K562 (cell line): Measurements from ENCODE around the gene TANC1. TPM values are rescaled to one million over a fixed set of nuclear protein-coding genes. Genes with fewer than 3 reads are reported as not detected.

ENCODE experiments used
- ATAC-seq: fragments of 200-7000 bp; cut with Tn5 transposase; 3 replicates; pipeline ENCODE4 v1.9.1; 2020; ENCODE audit warnings: moderate library complexity
- BruUV-seq: library from RNA; stranded (reverse); fragments of 400-500 nt; replicated peaks from 2 replicates; lab custom pipeline; 2021; lab: Mats Ljungman, UMichigan
- CTCF ChIA-PET: fragments of 300-600 bp; formaldehyde crosslinking; extraction: SDS; loops from one replicate; lab custom pipeline; 2021; ENCODE audit warnings: low intra/inter-chr PET ratio; lab: Yijun Ruan, JAX
- POLR2A ChIA-PET: fragments of 300-600, 350-650 bp; sonication (Branson Sonifier 250); formaldehyde crosslinking; extraction: SDS; loops from one replicate; lab custom pipeline; 2021; ENCODE audit warnings: antibody characterized with exemption, inconsistent platforms; lab: Yijun Ruan, JAX
- DNase-seq, 4 experiments: peaks; one replicate each; pipeline versions ENCODE4 v3.0.0 to v3.0.0-alpha.2; 2011 to 2018; ENCODE audit warnings: low spot score in 3 of 4, mixed read lengths in 3 of 4; ENCODE audit errors: extremely low read depth in 1 of 4
- FAIRE-seq: peaks from 2 replicates; lab custom pipeline; 2011; peaks lifted over from hg19 to GRCh38; lab: Jason Lieb, UNC
- H2AFZ ChIP-seq: 2 replicates; pipeline ENCODE4 v1.6.0; 2011; ENCODE audit warnings: low read depth, low read length, control low read depth, inconsistent platforms
- H3K27ac ChIP-seq: fragments of 200-600 bp; 3 replicates; pipeline ENCODE4 v1.8.0; 2011; ENCODE audit warnings: low read depth, mild to moderate bottlenecking, control low read depth, inconsistent platforms, low read length, moderate library complexity, mixed read lengths; ENCODE audit errors: extremely low read depth
- H3K27me3 ChIP-seq, 2 experiments: fragments of 300-600 bp in 1 of 2; 2 replicates in 1 of 2; 3 replicates in 1 of 2; pipeline versions ENCODE4 v1.6.0 to v1.8.0; 2011; ENCODE audit warnings: inconsistent platforms in 2 of 2, low read length in 2 of 2, mild to moderate bottlenecking in 1 of 2, mixed read lengths in 1 of 2, moderate library complexity in 1 of 2; ENCODE audit not compliant: control insufficient read depth in 2 of 2, insufficient read depth in 2 of 2
- H3K36me3 ChIP-seq: fragments of 300-600 bp; 3 replicates; pipeline ENCODE4 v1.8.0; 2011; ENCODE audit warnings: mild to moderate bottlenecking, low read length, inconsistent platforms; ENCODE audit not compliant: control insufficient read depth, insufficient read depth
- H3K4me1 ChIP-seq, 2 experiments: fragments of 200-600 bp in 1 of 2; replicated peaks in 1 of 2; 2 replicates in 1 of 2; 3 replicates in 1 of 2; pipeline versions ENCODE4 v1.5.1 to v1.8.0; 2011; ENCODE audit warnings: inconsistent platforms in 2 of 2, low read length in 2 of 2, mild to moderate bottlenecking in 1 of 2, mixed read lengths in 1 of 2, moderate library complexity in 1 of 2; ENCODE audit not compliant: control insufficient read depth in 2 of 2, insufficient read depth in 2 of 2
- H3K4me2 ChIP-seq: 2 replicates; pipeline ENCODE4 v1.6.1; 2011; ENCODE audit warnings: low read length, control low read depth, inconsistent platforms, mixed read lengths; ENCODE audit not compliant: insufficient read depth
- H3K4me3 ChIP-seq: fragments of 200-600 bp; sonication (generic), shearing (Covaris generic); 2 replicates; pipeline ENCODE4 v1.5.1; 2016; ENCODE audit warnings: control low read depth, inconsistent platforms
- H3K79me2 ChIP-seq: fragments of 200-600 bp; 3 replicates; pipeline ENCODE4 v1.8.0; 2011; ENCODE audit warnings: low read length, inconsistent platforms; ENCODE audit not compliant: control insufficient read depth, insufficient read depth
- H3K9ac ChIP-seq, 2 experiments: 2 replicates each; pipeline versions ENCODE4 v1.6.0 to v1.6.1; 2011; ENCODE audit warnings: low read depth in 2 of 2, low read length in 2 of 2, control low read depth in 1 of 2, inconsistent platforms in 1 of 2, mild to moderate bottlenecking in 1 of 2, mixed read lengths in 1 of 2; ENCODE audit not compliant: insufficient read depth in 1 of 2
- H3K9me1 ChIP-seq: one replicate; pipeline ENCODE4 v1.6.0; 2011; ENCODE audit warnings: inconsistent platforms, mild to moderate bottlenecking, low read length, moderate library complexity; ENCODE audit not compliant: control insufficient read depth, insufficient read depth
- H3K9me3 ChIP-seq: replicated peaks from 2 replicates; pipeline ENCODE4 v1.5.1; 2011; ENCODE audit warnings: low read depth, low read length, inconsistent platforms; ENCODE audit not compliant: control insufficient read depth, insufficient read depth
- H4K20me1 ChIP-seq: replicated peaks from 2 replicates; pipeline ENCODE4 v1.6.1; 2011; ENCODE audit warnings: low read length, inconsistent platforms, mixed read lengths; ENCODE audit not compliant: control insufficient read depth, insufficient read depth
- BACH1 ChIP-seq: fragments of 200-800 bp; sonication (Bioruptor generic); IDR thresholded peaks from 2 replicates; pipeline ENCODE4 v1.6.1; 2016; ENCODE audit warnings: missing genetic modification characterization, missing compliant biosample characterization
- BHLHE40 ChIP-seq: IDR thresholded peaks from 2 replicates; pipeline ENCODE4 v1.6.1; 2011; ENCODE audit warnings: low read length, improper control_type of control experiment
- CTCFL ChIP-seq: IDR thresholded peaks from 2 replicates; pipeline ENCODE4 v1.6.1; 2011; ENCODE audit warnings: borderline replicate concordance, low read depth, mild to moderate bottlenecking, moderate library complexity, low read length; ENCODE audit not compliant: insufficient read depth, poor library complexity, severe bottlenecking
- DEAF1 ChIP-seq: fragments of 450-650 bp; formaldehyde crosslinking; IDR thresholded peaks from 2 replicates; pipeline ENCODE4 v1.4.0; 2020; ENCODE audit warnings: mild to moderate bottlenecking, moderate library complexity
- JUN ChIP-seq, 2 experiments: sonication (generic) in 1 of 2; formaldehyde crosslinking in 1 of 2; IDR thresholded peaks; 2 replicates each; pipeline versions ENCODE4 v1.6.1 to v1.8.0; 2012 to 2022; ENCODE audit warnings: borderline replicate concordance in 2 of 2, mild to moderate bottlenecking in 2 of 2, improper control_type of control experiment in 1 of 2, low read depth in 1 of 2, low read length in 1 of 2, missing genetic modification reagents in 1 of 2
- KLF16 ChIP-seq: IDR thresholded peaks from 2 replicates; pipeline ENCODE4 v1.6.1; 2016; ENCODE audit warnings: antibody characterized with exemption
- MYNN ChIP-seq, 2 experiments: sonication (generic); formaldehyde crosslinking in 1 of 2; IDR thresholded peaks; 2 replicates each; pipeline versions ENCODE4 v1.5.0 to v1.6.1; 2016 to 2020; ENCODE audit warnings: antibody characterized with exemption in 1 of 2, missing genetic modification reagents in 1 of 2
- RAD21 ChIP-seq, 2 experiments: fragments of 250-450 bp in 1 of 2; fragments of 450-650 bp in 1 of 2; sonication (Bioruptor Pico) in 1 of 2; formaldehyde crosslinking in 1 of 2; IDR thresholded peaks in 1 of 2; conservative IDR thresholded peaks in 1 of 2; 2 replicates each; pipeline versions ENCODE4 v1.4.0 to v1.8.0; 2020 to 2022; ENCODE audit warnings: mild to moderate bottlenecking in 2 of 2, moderate library complexity in 1 of 2
- SLC30A9 ChIP-seq: fragments of 250-450 bp; sonication (Bioruptor Pico); IDR thresholded peaks from 2 replicates; pipeline ENCODE4 v1.8.0; 2022; ENCODE audit warnings: mild to moderate bottlenecking, moderate library complexity
- SOX6 ChIP-seq: fragments of 450-650 bp; IDR thresholded peaks from 2 replicates; pipeline ENCODE4 v1.6.1; 2014; ENCODE audit warnings: mild to moderate bottlenecking
- TBL1XR1 ChIP-seq, 2 experiments: IDR thresholded peaks; 2 replicates each; pipeline ENCODE4 v1.6.1; 2012; ENCODE audit warnings: improper control_type of control experiment in 2 of 2, low read length in 2 of 2, mild to moderate bottlenecking in 1 of 2
- ZNF41 ChIP-seq: fragments of 250-450 bp; sonication (Bioruptor Pico); conservative IDR thresholded peaks from 2 replicates; pipeline ENCODE4 v1.4.0; 2020; ENCODE audit warnings: mild to moderate bottlenecking
- ZNF76 ChIP-seq: fragments of 250-450 bp; sonication (Bioruptor Pico); IDR thresholded peaks from 2 replicates; pipeline ENCODE4 v1.4.0; 2020; ENCODE audit warnings: mild to moderate bottlenecking, moderate library complexity, borderline replicate concordance
- WGBS: fragments of 100-300 bp; shearing (Covaris generic); methylation state at CpG from one replicate; pipeline ENCODE4 v1.1.6; 2016; ENCODE audit warnings: low coverage, mixed read lengths; ENCODE audit not compliant: insufficient coverage; ENCODE audit errors: missing lambda C conversion rate; 5-methylcytosine and 5-hydroxymethylcytosine counted together
- in situ Hi-C: fragments of 300-500 bp; cut with MboI; formaldehyde crosslinking; loops from 4 replicates; pipeline ENCODE4 v1.15.0; 2018; ENCODE audit warnings: inconsistent platforms, mixed read lengths
- intact Hi-C: fragments of 100-400 bp; cut with micrococcal nuclease; formaldehyde crosslinking; loops from 2 replicates; pipeline ENCODE4 v1.14.2; 2022
- polyA plus RNA-seq, 8 experiments: library from polyadenylated mRNA; depleted of rRNA in 4 of 8; stranded (reverse) in 5 of 8; unstranded in 3 of 8; fragments of >200 nt; fragmentation: Nextera tagmentation in 2 of 8; fragmentation: Illumina TruSeq in 1 of 8; extraction: Ambion mirVana in 2 of 8; extraction: Trizol in 1 of 8; gene quantifications; 2 replicates each; pipeline versions ENCODE4 v1.2.1 to v1.2.3, GENCODE V29; 2011 to 2014; ENCODE audit warnings: inconsistent platforms in 1 of 8, missing spikeins in 1 of 8
- total RNA-seq, 7 experiments: library from RNA; depleted of rRNA in 6 of 7; stranded (reverse); fragments of >200 nt in 6 of 7; fragmentation: Illumina TruSeq in 2 of 7; extraction: Trizol in 2 of 7; gene quantifications; 2 replicates each; pipeline versions ENCODE4 v1.2.1 to v1.2.3, GENCODE V29; 2011 to 2021; ENCODE audit warnings: low replicate concordance in 1 of 7

Gene TANC1
- total and polyA plus RNA-seq, 9 of the 15 experiments (the other 6 are each of a cell fraction or from before 2014, with no cell fraction given): under 0.01 to 0.20 (median 0.07) TPM; not detected in 1

GRCh38 chr2:159118115-159118858 is 149.8 kb downstream of the TANC1 start:
- 5% methylated on average over 11 of the region's 11 CpGs for whole genome bisulfite sequencing
- Histone ChIP-seq H3K4me1 (peaks cover 5 to 9% of the 10 kb centered on the region in 2 experiments; a peak in 4 of 5 replicates), H3K9me1 (no peaks in the 10 kb centered on the region), H3K9me3 (no peaks in the 10 kb centered on the region), H3K4me2 (no peak overlapping the region), H3K4me3 (no peak overlapping the region), H3K79me2 (no peaks in the 10 kb centered on the region), H3K27ac (no peak overlapping the region), H2AFZ (no peak overlapping the region), H3K36me3 (no peaks in the 10 kb centered on the region), H3K9ac (no peak overlapping the region), H3K27me3 (peaks cover 3 to 6% of the 10 kb centered on the region in 2 experiments; a peak in 4 of 5 replicates), H4K20me1 (no peaks in the 10 kb centered on the region)
- DNase-seq (peak; percentile 67 to 89 (median 76)), ATAC-seq (peak; percentile 97), FAIRE-seq (peak; percentile 96)
- POLR2A ChIA-PET: interaction anchor here (0.6 to 2.0 kb wide), 8 partner anchors 17 to 166 kb away, joined by 3 to 7 read pairs (median 3); no protein-coding TSS in a partner anchor
- in situ Hi-C loops: no loop called here
- CTCF ChIA-PET: interaction anchor here (0.6 to 3.7 kb wide), 4 partner anchors 83 to 223 kb away, joined by 3 to 33 read pairs (median 12); no protein-coding TSS in a partner anchor
- intact Hi-C loops: loop anchor here (1.0 to 10.0 kb wide), 4 partner anchors 67 to 1083 kb away; no protein-coding TSS in a partner anchor
- BruUV-seq: no TSS peak
- 0 out of 2 replicates have a peak, but pooled peaks have one; percentile 13 for TF ChIP-seq JUN (IDR thresholded peaks at IDR 0.05; ENCODE audit: borderline replicate concordance, low read depth, low read length)
- no peak for TF ChIP-seq JUN (CRISPR knock-in tag; IDR thresholded peaks at IDR 0.05; ENCODE audit: borderline replicate concordance)
- no peak for TF ChIP-seq ZNF76 (CRISPR knock-in tag)
- 0 out of 2 replicates have a peak, but pooled peaks have one; percentile 31 for TF ChIP-seq MYNN (IDR thresholded peaks at IDR 0.05)
- TF ChIP-seq MYNN (CRISPR knock-in tag; IDR thresholded peaks at IDR 0.05): no peak
- 0 out of 2 replicates have a peak, but pooled peaks have one; percentile 22 for TF ChIP-seq BHLHE40
- TF ChIP-seq TBL1XR1 (IDR thresholded peaks at IDR 0.05; ENCODE audit: low read length in 2 of 2): peak in 1 of 2 experiments; percentile 37; a peak in 1 of 4 replicates
- 0 out of 2 replicates have a peak, but pooled peaks have one; percentile 0 for TF ChIP-seq BACH1
- peak; percentile 44 for TF ChIP-seq CTCFL
- TF ChIP-seq SOX6: 0 out of 2 replicates have a peak, but pooled peaks have one; percentile 8
- peak; percentile 45; the same call in 1 of the 2 replicates for TF ChIP-seq KLF16
- TF ChIP-seq ZNF41: no peak
- no peak for TF ChIP-seq SLC30A9 (CRISPR knock-in tag)
- peak; percentile 96 to 98 for TF ChIP-seq RAD21 (CRISPR knock-in tag; conservative IDR thresholded peaks at IDR 0.05 in 1 of 2, IDR thresholded peaks at IDR 0.05 in 1 of 2)
- peak; percentile 89 for TF ChIP-seq DEAF1 (CRISPR knock-in tag)
